KMS-11 (cell line): ENCODE measurements around the gene ERO1B.

Experiments used
- H2AFZ ChIP-seq: fragments of 200-600 bp; sonication (generic); 2 replicates; pipeline ENCODE4 v1.6.1; 2016; ENCODE audit warnings: antibody characterized with exemption, mixed run types, low read depth
- H3K27ac ChIP-seq: fragments of 200-600 bp; sonication (generic); 2 replicates; pipeline ENCODE4 v1.6.1; 2016; ENCODE audit warnings: mild to moderate bottlenecking, mixed run types
- H3K27me3 ChIP-seq: fragments of 200-600 bp; sonication (generic); 2 replicates; pipeline ENCODE4 v1.6.1; 2017; ENCODE audit warnings: mild to moderate bottlenecking, low read depth, mixed run types, moderate library complexity; ENCODE audit not compliant: insufficient read depth
- H3K36me3 ChIP-seq: fragments of 200-600 bp; sonication (generic); 2 replicates; pipeline ENCODE4 v1.6.1; 2017; ENCODE audit warnings: mild to moderate bottlenecking, mixed run types; ENCODE audit not compliant: insufficient read depth
- H3K4me1 ChIP-seq: fragments of 200-600 bp; sonication (generic); 2 replicates; pipeline ENCODE4 v1.6.1; 2016; ENCODE audit warnings: mild to moderate bottlenecking, low read depth, mixed run types; ENCODE audit not compliant: poor library complexity, severe bottlenecking
- H3K4me2 ChIP-seq: fragments of 200-600 bp; sonication (generic); 2 replicates; pipeline ENCODE4 v1.7.0; 2016; ENCODE audit warnings: mild to moderate bottlenecking, mixed run types
- H3K4me3 ChIP-seq: fragments of 200-600 bp; sonication (generic); IDR thresholded peaks from 2 replicates; pipeline ENCODE4 v1.6.1; 2017; ENCODE audit warnings: low read depth, low read length, mixed read lengths; ENCODE audit not compliant: insufficient read depth
- H3K79me2 ChIP-seq: fragments of 200-600 bp; sonication (generic); 2 replicates; pipeline ENCODE4 v1.6.1; 2016; ENCODE audit warnings: low read depth, mixed run types; ENCODE audit not compliant: insufficient read depth
- H3K9ac ChIP-seq: fragments of 200-600 bp; sonication (generic); 2 replicates; pipeline ENCODE4 v1.6.1; 2016; ENCODE audit warnings: mild to moderate bottlenecking, mixed run types
- H4K20me1 ChIP-seq: fragments of 200-600 bp; sonication (generic); 2 replicates; pipeline ENCODE4 v1.6.1; 2016; ENCODE audit warnings: mild to moderate bottlenecking, mixed run types; ENCODE audit not compliant: insufficient read depth
- CTCF ChIP-seq: fragments of 200-600 bp; sonication (generic); conservative IDR thresholded peaks from 2 replicates; pipeline ENCODE4 v1.6.1; 2017; ENCODE audit warnings: low read depth, mild to moderate bottlenecking, antibody characterized with exemption, low read length, moderate library complexity, mixed read lengths

ERO1B gene

GRCh38 chr1:236209713-236210112 lies 72.0 kb downstream of the ERO1B start:
- H3K27me3 ChIP-seq: no peaks in the 10 kb centered on the region
- H3K36me3 ChIP-seq: no peaks in the 10 kb centered on the region
- no peaks in the 10 kb centered on the region for H4K20me1 ChIP-seq
- no peaks in the 10 kb centered on the region for H3K79me2 ChIP-seq
- H3K4me2 ChIP-seq: no peak overlapping the region
- no peaks in the 10 kb centered on the region for H3K4me1 ChIP-seq
- no peak overlapping the region for H3K4me3 ChIP-seq
- no peak overlapping the region for H3K9ac ChIP-seq
- no peak overlapping the region for H2AFZ ChIP-seq
- H3K27ac ChIP-seq: no peak overlapping the region
- no peak for TF ChIP-seq CTCF

- no peak overlapping the region for H3K4me3 ChIP-seq
- no peaks in the 10 kb centered on the region for H3K79me2 ChIP-seq
- H3K27ac ChIP-seq: no peak overlapping the region
- H2AFZ ChIP-seq: no peak overlapping the region
- H4K20me1 ChIP-seq: no peaks in the 10 kb centered on the region
- no peaks in the 10 kb centered on the region for H3K4me1 ChIP-seq
- no peaks in the 10 kb centered on the region for H3K36me3 ChIP-seq
- no peaks in the 10 kb centered on the region for H3K27me3 ChIP-seq
- no peak for TF ChIP-seq CTCF
- H3K4me2 ChIP-seq: no peak overlapping the region
- no peak overlapping the region for H3K9ac ChIP-seq
Measured at GRCh38 chr1:236209185-236209584, 72.6 kb downstream of the ERO1B start.

GRCh38 chr1:236207569-236207968 lies 74.2 kb downstream of the ERO1B start:
- H3K27ac ChIP-seq: no peak overlapping the region
- H3K27me3 ChIP-seq: no peaks in the 10 kb centered on the region
- no peak overlapping the region for H3K4me2 ChIP-seq
- H3K36me3 ChIP-seq: no peaks in the 10 kb centered on the region
- H3K4me3 ChIP-seq: no peak overlapping the region
- H4K20me1 ChIP-seq: no peaks in the 10 kb centered on the region
- H3K4me1 ChIP-seq: no peaks in the 10 kb centered on the region
- no peaks in the 10 kb centered on the region for H3K79me2 ChIP-seq
- H2AFZ ChIP-seq: no peak overlapping the region
- H3K9ac ChIP-seq: no peak overlapping the region
- no peak for TF ChIP-seq CTCF

GRCh38 chr1:236207121-236207520 lies 74.6 kb downstream of the ERO1B start:
- H3K27ac ChIP-seq: no peak overlapping the region
- no peaks in the 10 kb centered on the region for H3K27me3 ChIP-seq
- H3K4me2 ChIP-seq: no peak overlapping the region
- H2AFZ ChIP-seq: no peak overlapping the region
- H3K36me3 ChIP-seq: no peaks in the 10 kb centered on the region
- no peak overlapping the region for H3K9ac ChIP-seq
- no peaks in the 10 kb centered on the region for H3K4me1 ChIP-seq
- no peaks in the 10 kb centered on the region for H4K20me1 ChIP-seq
- no peak for TF ChIP-seq CTCF
- no peak overlapping the region for H3K4me3 ChIP-seq
- no peaks in the 10 kb centered on the region for H3K79me2 ChIP-seq

GRCh38 chr1:236206548-236206947 lies 75.2 kb downstream of the ERO1B start:
- Histone ChIP-seq H3K4me3 (no peak overlapping the region), H3K36me3 (no peaks in the 10 kb centered on the region), H2AFZ (no peak overlapping the region), H3K4me2 (no peak overlapping the region), H4K20me1 (no peaks in the 10 kb centered on the region), H3K79me2 (no peaks in the 10 kb centered on the region), H3K4me1 (no peaks in the 10 kb centered on the region), H3K27me3 (no peaks in the 10 kb centered on the region), H3K27ac (no peak overlapping the region), H3K9ac (no peak overlapping the region)
- TF ChIP-seq CTCF: no peak
